AG04450 (cell line): ENCODE results near the gene PCDHB3. TPM values are rescaled to one million over a fixed set of nuclear protein-coding genes. Genes with fewer than 3 reads are reported as not detected.
"Not testable (repeated sequence)": the region's sequence is repeated elsewhere in the genome, so short reads cannot be mapped to it uniquely, and the experiment has no call there.

Experiments
- CTCF ChIA-PET: fragments of 300-600, 350-600 bp; formaldehyde crosslinking; extraction: SDS; loops from one replicate; lab custom pipeline; 2022; ENCODE audit warnings: antibody characterized with exemption, inconsistent platforms; lab: Charles Lee
- POLR2A ChIA-PET: fragments of 350-600 bp; formaldehyde crosslinking; extraction: SDS; loops from one replicate; lab custom pipeline; 2021; ENCODE audit warnings: antibody characterized with exemption, inconsistent platforms; lab: Yijun Ruan, JAX
- DNase-seq: peaks from one replicate; pipeline ENCODE4 v3.0.0-alpha.2; 2011; ENCODE audit warnings: low read depth, low spot score
- H3K27ac ChIP-seq: one replicate; pipeline ENCODE4 v1.5.1; 2012; ENCODE audit warnings: low read depth, low read length, control low read depth
- H3K27me3 ChIP-seq: one replicate; pipeline ENCODE4 v1.6.0; 2012; ENCODE audit warnings: low read length; ENCODE audit not compliant: control insufficient read depth, insufficient read depth
- H3K4me3 ChIP-seq: 2 replicates; pipeline ENCODE4 v1.5.1; 2011; ENCODE audit warnings: mild to moderate bottlenecking, low read depth, low read length, control low read depth
- H3K9me3 ChIP-seq: 2 replicates; pipeline ENCODE4 v1.5.1; 2012; ENCODE audit warnings: low read length; ENCODE audit not compliant: control insufficient read depth, insufficient read depth
- polyA plus RNA-seq: library from polyadenylated mRNA; depleted of rRNA; stranded (reverse); fragments of >200 nt; gene quantifications from 2 replicates; pipeline ENCODE4 v1.2.3, GENCODE V29; 2011
- TF ChIP-seq, protein P1 (sequence below): IDR thresholded peaks from 2 replicates; pipeline ENCODE4 v1.5.1; 2011; ENCODE audit warnings: low read depth, low read length, control low read depth, inconsistent platforms

The PCDHB3 gene
- polyA plus RNA-seq, 1 experiment: 0.12 TPM

DNA sequence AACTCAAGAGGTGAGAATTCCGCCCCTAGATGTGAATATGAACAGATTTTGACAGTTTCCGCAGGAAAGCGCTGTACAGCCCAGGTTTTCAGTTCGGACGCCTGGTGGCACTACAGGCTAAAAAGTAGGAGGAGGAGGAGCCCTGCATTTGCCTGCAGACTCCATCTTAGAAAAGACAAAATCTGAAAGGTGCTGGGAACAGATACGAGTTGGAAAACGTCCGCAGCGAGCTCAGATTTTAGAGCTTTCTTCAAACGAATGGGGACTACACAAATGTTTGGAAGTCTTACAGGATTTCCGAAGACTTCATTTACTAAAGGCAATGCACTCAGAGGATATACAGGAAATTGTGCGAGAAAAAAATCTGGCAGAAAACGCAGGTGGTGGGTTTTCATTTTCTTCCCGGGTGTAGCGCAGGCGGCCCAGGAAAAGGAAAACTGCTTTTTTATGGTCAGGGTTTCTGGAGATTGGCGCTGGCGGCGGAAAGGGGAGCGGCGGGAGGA, 15.7 kb upstream of the PCDHB3 start:
- Histone ChIP-seq H3K27me3 (no peaks in the 10 kb centered on the region), H3K4me3 (no peak overlapping the region), H3K9me3 (peaks cover 11% of the 10 kb centered on the region), H3K27ac (no peak overlapping the region)
- no peak for DNase-seq
- CTCF ChIA-PET: interaction anchor here (0.6 kb wide), 1 partner anchor 9 kb away, joined by 3 read pairs; no protein-coding TSS in a partner anchor
- POLR2A ChIA-PET: no interaction called here
- TF ChIP-seq, protein P1, sequence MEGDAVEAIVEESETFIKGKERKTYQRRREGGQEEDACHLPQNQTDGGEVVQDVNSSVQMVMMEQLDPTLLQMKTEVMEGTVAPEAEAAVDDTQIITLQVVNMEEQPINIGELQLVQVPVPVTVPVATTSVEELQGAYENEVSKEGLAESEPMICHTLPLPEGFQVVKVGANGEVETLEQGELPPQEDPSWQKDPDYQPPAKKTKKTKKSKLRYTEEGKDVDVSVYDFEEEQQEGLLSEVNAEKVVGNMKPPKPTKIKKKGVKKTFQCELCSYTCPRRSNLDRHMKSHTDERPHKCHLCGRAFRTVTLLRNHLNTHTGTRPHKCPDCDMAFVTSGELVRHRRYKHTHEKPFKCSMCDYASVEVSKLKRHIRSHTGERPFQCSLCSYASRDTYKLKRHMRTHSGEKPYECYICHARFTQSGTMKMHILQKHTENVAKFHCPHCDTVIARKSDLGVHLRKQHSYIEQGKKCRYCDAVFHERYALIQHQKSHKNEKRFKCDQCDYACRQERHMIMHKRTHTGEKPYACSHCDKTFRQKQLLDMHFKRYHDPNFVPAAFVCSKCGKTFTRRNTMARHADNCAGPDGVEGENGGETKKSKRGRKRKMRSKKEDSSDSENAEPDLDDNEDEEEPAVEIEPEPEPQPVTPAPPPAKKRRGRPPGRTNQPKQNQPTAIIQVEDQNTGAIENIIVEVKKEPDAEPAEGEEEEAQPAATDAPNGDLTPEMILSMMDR: no peak; the same call in 1 of the 2 replicates

DNA sequence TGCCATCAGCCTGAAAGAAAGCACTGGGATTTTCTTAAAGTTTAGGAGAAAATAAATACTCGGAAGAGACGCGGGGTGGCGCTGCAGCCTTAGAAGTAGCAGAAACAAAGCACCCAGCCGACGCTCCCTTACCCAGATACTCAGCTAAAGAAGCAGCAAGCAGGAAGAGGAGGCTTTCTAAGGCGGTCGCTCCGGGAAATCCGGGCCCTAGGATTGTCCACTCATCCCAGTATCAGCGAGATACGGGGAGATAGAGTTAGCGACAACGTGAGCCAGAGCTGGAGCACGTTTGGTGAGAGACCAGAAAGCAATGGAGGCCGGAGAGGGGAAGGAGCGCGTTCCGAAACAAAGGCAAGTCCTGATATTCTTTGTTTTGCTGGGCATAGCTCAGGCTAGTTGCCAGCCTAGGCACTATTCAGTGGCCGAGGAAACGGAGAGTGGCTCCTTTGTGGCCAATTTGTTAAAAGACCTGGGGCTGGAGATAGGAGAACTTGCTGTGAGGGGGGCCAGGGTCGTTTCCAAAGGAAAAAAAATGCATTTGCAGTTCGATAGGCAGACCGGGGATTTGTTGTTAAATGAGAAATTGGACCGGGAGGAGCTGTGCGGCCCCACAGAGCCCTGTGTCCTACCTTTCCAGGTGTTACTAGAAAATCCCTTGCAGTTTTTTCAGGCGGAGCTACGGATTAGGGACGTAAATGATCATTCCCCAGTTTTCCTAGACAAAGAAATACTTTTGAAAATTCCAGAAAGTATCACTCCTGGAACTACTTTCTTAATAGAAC, 5.6 kb upstream of the PCDHB3 start, which contains the start of gene PCDHB2:
Gene PCDHB2, plus strand, starts transcription at position 135 of the 782 bp plus-strand sequence. Its CDS starts 176 bp downstream, at position 311.
- Histone ChIP-seq H3K27me3 (no peaks in the 10 kb centered on the region), H3K9me3 (peaks cover 20% of the 10 kb centered on the region), H3K4me3 (peak within 1 kb of the TSS; percentile 37), H3K27ac (no peak within 1 kb of the TSS)
- POLR2A ChIA-PET: no interaction called here
- DNase-seq: no peak
- TF ChIP-seq, protein P1: peak; percentile 16; the same call in 1 of the 2 replicates
- CTCF ChIA-PET: interaction anchor here (1.4 kb wide), 1 partner anchor 463 kb away, joined by 4 read pairs; no protein-coding TSS in a partner anchor

DNA sequence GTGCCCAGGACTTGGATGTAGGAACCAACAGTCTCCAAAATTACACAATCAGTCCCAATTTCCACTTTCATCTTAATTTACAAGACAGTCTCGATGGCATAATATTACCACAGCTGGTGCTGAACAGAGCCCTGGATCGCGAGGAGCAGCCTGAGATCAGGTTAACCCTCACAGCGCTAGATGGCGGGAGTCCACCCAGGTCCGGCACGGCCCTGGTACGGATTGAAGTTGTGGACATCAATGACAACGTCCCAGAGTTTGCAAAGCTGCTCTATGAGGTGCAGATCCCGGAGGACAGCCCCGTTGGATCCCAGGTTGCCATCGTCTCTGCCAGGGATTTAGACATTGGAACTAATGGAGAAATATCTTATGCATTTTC, 5.0 kb upstream of the PCDHB3 start:
- TF ChIP-seq, protein P1: no peak
- no peak overlapping the region for H3K4me3 ChIP-seq
- peaks cover 19% of the 10 kb centered on the region for H3K9me3 ChIP-seq
- POLR2A ChIA-PET: no interaction called here
- CTCF ChIA-PET: interaction anchor here (1.4 kb wide), 1 partner anchor 463 kb away, joined by 4 read pairs; no protein-coding TSS in a partner anchor
- H3K27me3 ChIP-seq: no peaks in the 10 kb centered on the region
- no peak for DNase-seq
- H3K27ac ChIP-seq: no peak overlapping the region

DNA sequence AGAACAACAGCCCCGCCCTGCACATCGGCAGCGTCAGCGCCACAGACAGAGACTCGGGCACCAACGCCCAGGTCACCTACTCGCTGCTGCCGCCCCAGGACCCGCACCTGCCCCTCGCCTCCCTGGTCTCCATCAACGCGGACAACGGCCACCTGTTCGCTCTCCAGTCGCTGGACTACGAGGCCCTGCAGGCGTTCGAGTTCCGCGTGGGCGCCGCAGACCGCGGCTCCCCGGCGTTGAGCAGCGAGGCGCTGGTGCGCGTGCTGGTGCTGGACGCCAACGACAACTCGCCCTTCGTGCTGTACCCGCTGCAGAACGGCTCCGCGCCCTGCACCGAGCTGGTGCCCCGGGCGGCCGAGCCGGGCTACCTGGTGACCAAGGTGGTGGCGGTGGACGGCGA, 4.1 kb upstream of the PCDHB3 start:
- POLR2A ChIA-PET, H3K4me3 ChIP-seq, H3K27me3 ChIP-seq, H3K27ac ChIP-seq, DNase-seq, CTCF ChIA-PET: not testable (repeated sequence)
- peaks cover 27% of the 10 kb centered on the region for H3K9me3 ChIP-seq

DNA sequence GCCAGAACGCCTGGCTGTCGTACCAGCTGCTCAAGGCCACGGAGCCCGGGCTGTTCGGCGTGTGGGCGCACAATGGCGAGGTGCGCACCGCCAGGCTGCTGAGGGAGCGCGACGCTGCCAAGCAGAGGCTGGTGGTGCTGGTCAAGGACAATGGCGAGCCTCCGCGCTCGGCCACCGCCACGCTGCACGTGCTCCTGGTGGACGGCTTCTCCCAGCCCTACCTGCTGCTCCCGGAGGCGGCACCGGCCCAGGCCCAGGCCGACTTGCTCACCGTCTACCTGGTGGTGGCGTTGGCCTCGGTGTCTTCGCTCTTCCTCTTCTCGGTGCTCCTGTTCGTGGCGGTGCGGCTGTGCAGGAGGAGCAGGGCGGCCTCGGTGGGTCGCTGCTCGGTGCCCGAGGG, 3.7 kb upstream of the PCDHB3 start:
- POLR2A ChIA-PET, CTCF ChIA-PET: not testable (repeated sequence)

DNA sequence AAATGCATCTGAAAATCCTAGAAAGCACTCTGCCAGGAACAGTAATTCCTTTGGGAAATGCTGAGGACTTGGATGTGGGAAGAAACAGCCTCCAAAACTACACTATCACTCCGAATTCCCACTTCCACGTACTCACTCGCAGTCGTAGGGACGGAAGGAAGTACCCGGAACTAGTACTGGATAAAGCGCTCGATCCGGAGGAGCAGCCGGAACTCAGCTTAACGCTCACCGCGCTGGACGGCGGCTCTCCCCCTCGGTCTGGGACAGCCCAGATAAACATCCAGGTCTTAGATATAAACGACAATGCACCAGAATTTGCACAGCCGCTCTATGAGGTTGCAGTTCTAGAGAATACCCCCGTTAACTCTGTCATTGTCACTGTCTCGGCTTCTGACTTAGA, 786 bp downstream of the PCDHB3 start:
- Histone ChIP-seq H3K27ac (no peak overlapping the region), H3K9me3 (peaks cover 28% of the 10 kb centered on the region), H3K27me3 (no peaks in the 10 kb centered on the region), H3K4me3 (no peak overlapping the region)
- TF ChIP-seq, protein P1: no peak
- no peak for DNase-seq
- POLR2A ChIA-PET: no interaction called here
- CTCF ChIA-PET: no interaction called here

More for the DNA sequence above, 3.7 kb upstream of the PCDHB3 start:
- not testable (repeated sequence) for DNase-seq, H3K4me3 ChIP-seq, H3K27ac ChIP-seq, H3K27me3 ChIP-seq
- peaks cover 30% of the 10 kb centered on the region for H3K9me3 ChIP-seq

DNA sequence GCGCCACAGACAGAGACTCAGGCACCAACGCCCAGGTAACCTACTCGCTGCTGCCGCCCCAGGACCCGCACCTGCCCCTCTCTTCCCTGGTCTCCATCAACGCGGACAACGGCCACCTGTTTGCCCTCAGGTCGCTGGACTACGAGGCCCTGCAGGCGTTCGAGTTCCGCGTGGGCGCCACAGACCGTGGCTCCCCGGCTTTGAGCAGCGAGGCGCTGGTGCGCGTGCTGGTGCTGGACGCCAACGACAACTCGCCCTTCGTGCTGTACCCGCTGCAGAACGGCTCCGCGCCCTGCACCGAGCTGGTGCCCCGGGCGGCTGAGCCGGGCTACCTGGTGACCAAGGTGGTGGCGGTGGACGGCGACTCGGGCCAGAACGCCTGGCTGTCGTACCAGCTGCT, 1.8 kb downstream of the PCDHB3 start:
- POLR2A ChIA-PET, CTCF ChIA-PET, DNase-seq, H3K4me3 ChIP-seq, H3K27ac ChIP-seq, H3K27me3 ChIP-seq: not testable (repeated sequence)
- peaks cover 23% of the 10 kb centered on the region for H3K9me3 ChIP-seq

DNA sequence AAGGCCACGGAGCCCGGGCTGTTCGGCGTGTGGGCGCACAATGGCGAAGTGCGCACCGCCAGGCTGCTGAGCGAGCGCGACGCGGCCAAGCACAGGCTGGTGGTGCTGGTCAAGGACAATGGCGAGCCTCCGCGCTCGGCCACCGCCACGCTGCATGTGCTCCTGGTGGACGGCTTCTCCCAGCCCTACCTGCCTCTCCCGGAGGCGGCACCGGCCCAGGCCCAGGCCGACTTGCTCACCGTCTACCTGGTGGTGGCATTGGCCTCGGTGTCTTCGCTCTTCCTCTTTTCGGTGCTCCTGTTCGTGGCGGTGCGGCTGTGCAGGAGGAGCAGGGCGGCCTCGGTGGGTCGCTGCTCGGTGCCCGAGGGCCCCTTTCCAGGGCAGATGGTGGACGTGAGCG, 2.2 kb downstream of the PCDHB3 start:
- H3K27me3 ChIP-seq, CTCF ChIA-PET, H3K4me3 ChIP-seq, H3K27ac ChIP-seq, POLR2A ChIA-PET, DNase-seq: not testable (repeated sequence)
- peaks cover 23% of the 10 kb centered on the region for H3K9me3 ChIP-seq
